ENCODE data around the gene FOXN1.

The FOXN1 gene

DNA sequence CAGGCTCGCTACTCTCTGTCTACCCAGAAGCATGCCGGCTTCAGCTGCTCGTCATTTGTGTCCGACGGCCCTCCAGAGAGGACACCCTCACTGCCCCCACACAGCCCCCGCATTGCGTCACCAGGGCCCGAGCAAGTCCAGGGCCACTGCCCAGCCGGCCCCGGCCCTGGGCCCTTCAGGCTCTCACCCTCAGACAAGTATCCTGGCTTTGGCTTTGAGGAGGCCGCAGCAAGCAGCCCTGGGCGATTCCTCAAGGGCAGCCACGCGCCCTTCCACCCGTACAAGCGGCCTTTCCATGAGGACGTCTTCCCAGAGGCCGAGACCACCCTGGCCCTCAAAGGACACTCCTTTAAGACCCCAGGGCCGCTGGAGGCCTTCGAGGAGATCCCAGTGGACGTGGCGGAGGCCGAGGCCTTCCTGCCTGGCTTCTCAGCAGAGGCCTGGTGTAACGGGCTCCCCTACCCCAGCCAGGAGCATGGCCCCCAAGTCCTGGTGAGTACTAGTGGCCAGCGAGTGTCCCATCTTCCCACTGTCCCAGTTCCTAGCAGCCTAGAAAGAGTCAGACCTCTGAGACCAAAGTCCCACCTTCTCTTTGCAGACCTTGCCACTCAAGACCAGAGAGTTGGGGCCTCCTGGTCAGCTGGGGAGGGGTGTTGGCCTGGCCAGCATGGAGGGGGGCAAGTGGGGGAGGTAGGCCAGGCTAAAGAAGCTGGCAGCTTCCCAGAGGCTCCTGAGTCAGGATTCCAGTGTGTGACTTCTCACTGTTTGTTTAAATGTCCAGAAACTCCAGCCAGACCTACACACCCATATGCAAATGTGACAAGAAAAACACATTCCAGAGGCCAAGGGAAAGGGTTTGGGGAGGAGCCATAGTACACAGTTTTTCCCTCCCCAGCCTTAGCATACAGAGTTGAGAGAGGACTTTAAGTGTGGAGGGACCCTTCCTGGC, 18.6 kb downstream of the FOXN1 start:
- DNase-seq (ENCODE audit: low read depth): peak; percentile 61

DNA sequence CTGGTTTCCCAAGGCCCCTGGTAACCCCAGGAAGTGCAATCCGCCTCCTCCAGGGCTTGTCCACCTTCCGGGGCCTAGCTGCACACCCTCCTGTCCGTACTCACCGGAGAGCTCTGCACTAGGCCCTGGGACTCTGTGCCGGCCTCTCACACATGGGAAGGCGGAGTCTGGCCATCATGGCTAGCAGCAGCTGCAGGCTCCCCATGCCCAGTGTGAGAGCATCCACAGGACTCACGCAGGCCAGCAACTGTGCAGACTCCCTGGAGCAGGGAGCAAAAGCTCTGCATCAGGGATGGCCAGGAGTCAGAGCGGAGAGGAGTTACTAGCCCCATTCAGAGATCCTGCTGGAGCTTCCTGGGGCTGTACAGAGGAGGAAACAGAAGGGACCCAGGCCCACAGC, 20.2 kb downstream of the FOXN1 start:
- DNase-seq (ENCODE audit: low read depth): no peak

DNA sequence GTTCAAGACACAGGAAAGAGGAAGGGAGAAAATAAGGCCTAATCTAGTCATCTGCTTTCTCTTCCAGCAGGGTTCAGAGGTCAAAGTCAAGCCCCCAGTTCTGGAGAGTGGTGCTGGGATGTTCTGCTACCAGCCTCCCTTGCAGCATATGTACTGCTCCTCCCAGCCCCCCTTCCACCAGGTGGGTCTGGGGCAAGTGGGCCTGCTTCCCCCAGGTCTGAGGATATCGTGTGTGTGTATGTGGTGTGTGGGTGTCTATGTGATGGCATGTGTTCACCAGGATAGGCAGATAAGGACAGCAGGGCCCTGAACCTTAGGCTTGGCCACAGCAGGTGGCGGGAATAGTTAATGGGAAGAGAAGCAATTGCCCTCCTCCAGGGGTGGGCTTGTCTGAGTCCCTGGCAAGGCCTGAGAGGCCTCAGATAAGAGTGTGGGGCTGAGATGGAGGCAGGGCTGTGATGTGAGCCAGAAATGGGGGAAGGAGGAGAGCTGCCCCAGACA, 21.1 kb downstream of the FOXN1 start:
- no peak for DNase-seq (ENCODE audit: low read depth)

DNA sequence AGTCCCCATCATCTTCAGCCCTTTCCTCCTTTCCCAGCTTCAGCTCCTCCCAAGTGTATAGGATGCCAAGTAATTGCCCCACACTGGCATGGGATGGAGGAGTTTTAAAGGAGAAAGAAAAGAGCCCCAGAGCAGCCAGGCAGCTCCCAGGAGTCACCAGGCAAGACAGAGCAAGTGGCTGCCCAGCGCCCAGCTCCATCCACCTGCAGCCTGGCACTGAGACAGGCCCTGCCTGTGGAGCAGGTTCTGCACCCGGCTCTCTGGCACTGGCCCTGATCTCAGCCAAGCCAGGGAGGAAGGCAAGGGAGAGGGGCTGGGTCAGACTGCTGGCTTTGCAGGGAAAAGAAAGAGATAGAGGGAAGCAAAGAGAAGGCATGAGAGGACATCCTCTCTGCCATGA, 21.7 kb downstream of the FOXN1 start:
- no peak for DNase-seq (ENCODE audit: low read depth)

DNA sequence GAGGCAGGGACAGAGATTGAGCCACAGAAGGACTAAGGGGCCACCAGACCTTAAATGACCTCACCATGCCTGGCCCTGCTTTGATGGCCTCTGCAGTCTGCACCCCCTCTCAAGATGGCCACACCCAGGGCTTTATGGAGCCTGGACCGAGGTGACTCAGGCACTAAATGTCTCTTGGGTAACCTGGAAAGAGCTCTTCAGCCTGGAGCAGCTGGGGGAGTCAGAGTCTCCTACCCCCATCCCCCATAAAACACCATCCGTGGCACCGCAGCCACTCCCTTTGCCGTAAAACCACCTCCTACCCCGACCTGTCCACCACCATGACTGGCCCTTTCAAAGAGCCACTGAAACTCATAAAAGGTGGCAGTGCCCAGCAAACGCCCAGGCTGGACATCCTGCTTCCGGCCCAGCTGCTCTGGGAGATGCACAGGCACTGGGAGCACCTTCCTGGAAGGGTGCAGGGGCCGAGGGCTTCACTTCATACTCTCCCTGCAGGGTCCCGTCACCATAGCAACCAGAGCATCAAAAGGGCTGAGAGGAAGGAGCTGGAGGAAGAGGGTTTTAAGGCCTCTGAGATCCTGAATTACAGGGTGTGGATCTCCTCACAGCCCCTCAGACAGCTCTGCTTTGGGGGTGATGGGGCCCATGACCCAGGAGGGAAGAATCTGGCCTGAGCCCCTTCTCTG, 22.3 kb downstream of the FOXN1 start:
- DNase-seq (ENCODE audit: low read depth): peak; percentile 45

DNA sequence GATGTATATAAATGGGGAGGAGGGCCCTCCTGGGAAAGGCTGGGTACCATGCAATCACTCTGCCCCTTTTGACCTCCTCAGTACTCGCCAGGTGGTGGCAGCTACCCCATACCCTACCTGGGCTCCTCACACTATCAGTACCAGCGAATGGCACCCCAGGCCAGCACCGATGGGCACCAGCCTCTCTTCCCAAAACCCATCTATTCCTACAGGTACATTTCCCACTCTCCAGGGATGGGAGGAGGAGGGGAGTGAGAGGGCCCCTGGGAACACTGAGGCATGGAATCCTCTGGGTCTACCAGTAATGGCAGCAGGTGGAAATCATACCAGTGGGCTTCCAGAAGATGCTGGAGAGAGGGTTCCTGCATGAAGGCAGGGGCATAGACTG, 22.9 kb downstream of the FOXN1 start:
- no peak for DNase-seq (ENCODE audit: low read depth)

DNA sequence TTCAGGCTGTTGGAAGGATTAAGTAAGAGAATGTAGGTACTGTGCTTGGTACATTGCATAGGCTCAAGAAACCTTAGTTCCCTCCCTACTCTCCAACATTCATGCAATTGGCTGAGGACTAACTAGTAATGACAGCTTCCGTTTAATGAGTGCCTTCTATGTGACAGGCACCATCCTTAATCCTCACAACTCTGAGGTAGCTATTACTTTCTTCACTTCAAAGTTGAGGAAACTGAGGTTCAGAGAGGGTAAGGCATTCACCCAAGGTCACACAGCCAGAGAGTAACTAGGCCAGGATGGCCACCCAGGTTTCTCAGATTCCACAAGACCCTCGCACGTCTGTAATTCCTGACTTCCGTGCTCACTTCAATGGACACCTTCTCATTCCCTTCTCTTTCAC, 24.1 kb downstream of the FOXN1 start:
- DNase-seq (ENCODE audit: low read depth): no peak

DNA sequence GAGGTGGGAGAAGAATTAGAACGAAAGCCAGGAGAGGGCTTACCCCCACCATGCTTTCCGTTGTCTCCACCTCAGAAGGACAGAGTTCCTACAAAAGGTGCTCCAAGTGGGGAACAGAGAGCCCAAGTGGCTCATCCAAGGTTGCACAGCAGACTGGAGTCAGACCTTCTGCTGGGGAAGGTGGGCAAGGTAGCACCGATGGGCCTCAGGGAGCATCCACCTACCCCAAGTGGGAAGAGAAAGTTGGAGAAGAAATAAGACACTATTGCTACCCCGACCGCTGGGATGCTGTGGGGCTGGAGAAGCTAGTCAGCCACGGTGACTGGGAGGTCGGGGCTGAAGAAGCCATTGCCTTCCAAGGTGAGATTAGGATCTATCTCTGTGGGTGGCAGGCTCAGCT, 24.8 kb downstream of the FOXN1 start:
- no peak for DNase-seq (ENCODE audit: low read depth)

DNA sequence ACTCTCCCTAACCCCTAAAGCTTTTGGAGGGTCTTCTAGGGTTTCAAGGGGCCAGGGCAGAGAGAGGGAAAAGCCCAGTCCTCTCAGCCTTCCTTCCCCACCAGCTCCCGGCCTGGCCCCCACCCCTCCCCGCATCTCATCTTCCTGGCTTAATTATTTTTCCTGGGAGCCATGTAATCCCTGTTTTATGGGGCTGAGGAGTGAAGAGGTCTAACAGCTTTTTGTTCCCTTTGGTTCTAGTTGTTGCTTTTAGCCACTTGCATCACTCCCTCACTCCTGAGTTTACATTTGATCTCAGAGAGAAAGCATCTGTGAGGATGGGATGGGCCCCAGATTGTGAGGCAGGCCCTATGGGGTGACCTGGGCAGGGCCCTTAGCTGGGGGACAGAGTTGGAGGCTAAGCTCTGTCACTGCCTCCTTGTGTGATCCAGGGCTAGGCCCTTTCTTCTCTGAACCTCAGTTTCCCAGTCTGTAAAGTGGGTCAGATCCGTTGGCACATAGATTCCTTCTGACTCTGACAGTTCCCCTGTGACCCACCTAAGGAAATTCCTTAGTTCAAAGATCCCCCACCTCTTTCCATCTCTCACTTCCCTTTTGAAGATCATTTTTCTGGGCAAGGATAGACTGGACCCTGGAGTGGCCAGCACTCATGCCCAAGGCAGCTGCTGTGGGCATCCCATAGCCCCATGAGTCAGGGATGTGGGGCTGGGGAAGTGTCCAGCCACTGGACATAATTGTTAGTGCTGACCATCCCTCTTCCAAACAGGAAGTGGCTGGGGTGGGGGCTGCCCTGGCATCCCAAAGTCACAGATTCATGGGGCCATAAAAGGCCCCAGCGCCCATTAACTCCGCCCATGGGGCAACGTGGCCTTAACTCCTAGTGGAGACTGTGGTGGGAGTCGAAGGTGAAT, 26.2 kb downstream of the FOXN1 start:
- DNase-seq (ENCODE audit: low read depth): no peak

DNA sequence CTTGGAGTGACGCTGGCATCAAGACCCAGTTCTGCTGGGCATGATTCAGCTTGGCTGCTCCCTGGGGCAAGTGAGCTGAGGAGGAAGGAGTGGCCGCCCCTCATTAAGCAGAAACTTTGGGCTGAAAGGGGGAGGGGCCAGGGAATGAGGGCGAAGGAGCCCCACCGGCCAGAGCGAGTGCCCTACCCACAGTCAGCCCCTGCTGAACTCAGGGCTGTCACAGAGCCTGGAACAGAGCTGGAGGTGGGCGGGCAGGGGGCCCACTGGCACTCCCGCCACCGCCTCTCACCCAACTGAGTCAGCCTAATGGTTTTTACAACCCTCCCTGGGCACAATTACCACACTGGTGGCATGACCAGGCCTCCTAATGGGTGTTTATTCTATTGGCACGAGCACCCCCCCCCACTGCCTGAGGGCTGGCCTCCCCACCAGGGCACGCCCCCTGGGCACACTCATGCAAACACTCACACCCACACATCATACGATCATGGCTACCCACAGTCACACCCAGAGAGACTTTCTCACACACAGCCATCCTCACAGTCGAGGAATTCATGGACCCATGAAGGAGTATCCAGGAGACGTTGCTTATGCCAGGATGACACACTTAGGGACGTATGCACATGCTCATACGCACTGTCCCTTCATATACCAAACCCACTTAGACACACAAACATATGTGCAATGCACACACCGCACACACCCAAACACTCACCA, 27.1 kb downstream of the FOXN1 start:
- no peak for DNase-seq (ENCODE audit: low read depth)

DNA sequence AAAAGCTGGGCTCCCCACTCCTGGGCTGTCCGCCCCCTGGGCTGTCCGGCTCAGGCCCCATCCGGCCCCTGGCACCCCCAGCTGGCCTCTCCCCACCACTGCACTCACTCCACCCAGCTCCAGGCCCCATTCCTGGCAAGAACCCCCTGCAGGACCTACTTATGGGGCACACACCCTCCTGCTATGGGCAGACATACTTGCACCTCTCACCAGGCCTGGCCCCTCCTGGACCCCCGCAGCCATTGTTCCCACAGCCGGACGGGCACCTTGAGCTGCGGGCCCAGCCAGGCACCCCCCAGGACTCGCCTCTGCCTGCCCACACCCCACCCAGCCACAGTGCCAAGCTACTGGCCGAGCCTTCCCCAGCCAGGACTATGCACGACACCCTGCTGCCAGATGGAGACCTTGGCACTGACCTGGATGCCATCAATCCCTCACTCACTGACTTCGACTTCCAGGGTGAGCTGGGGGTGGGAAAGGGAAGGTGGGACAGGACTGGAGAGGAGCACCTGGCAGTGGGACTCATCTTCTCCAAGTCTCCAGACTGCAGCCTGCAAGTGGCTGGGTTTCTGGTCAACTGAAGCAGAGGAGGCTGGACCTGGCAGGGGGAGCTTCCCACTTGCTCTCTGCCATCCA, 28.7 kb downstream of the FOXN1 start:
- DNase-seq (ENCODE audit: low read depth): no peak

DNA sequence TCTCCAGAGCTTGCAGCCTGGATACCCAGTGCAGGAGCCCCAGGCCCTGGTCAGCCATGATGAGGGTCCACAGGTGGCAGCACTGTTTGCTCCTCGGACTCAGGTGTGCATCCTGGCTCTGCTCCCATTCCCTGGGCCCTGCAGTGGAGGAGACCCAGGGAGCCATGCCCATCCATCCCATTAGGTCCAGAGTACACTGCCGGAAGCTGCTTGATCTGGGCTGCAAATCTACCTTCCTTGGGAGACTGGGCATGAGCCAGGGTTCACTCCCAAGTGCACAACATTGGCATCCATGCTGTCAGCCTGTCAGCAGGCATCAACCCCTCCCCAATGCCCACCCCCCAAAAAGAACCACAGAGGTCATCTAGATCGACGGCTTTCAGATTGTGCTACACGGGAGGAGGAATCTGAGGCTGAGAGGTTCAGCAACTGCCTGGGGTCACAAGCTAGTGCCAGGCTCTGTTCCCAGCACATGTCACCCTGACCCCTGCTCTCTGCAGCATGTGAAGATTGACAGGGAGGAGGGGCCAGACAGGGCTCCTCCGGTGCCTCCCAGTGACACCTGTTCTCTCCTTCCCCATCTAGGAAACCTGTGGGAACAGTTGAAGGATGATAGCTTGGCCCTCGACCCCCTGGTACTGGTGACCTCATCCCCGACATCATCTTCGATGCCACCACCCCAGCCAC, 30.5 kb downstream of the FOXN1 start:
- DNase-seq (ENCODE audit: low read depth): no peak

DNA sequence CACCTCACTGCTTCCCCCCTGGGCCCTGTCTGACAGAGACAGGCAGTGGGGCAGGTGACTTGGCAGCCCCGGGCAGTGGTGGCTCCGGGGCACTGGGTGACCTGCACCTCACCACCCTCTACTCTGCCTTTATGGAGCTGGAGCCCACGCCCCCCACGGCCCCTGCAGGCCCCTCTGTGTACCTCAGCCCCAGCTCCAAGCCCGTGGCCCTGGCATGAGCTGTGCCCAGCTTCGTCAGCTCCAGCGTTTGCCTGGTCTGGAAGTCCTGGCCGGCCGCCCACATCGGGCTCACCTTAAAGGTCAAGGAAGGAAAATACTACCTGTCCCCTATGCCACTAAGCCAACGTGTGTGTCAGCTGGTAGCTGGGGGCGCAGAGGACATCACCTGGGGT, 31.1 kb downstream of the FOXN1 start:
- no peak for DNase-seq (ENCODE audit: low read depth)

DNA sequence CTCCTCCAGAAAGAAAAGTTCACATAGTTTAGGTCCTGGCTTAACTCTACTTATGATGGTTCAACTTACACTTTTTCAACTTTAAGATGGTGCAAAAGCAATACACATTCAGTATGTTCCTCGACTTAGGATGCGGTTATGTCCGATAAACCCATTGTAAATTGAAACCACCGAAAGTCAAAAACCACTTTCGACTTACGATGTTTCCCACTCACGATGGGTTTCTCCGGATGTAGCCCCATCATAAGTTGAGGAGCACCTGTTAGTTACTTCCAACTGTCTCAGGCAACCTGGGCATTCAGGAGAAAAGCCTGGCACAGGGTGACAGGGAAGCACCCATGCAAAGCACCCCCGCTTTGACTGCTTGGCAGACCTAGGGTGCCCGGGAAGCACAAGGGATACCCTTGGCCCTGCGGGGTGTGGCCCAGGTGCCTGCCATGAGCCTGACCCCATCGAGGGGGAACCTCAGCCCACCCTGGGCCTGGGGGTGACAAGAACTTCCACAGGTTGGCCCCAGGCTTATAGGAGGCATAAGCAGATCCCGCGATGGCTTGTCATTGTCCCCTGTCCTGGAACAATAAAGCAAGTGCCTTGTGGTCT, 32.2 kb downstream of the FOXN1 start:
- no peak for DNase-seq (ENCODE audit: low read depth)

DNA sequence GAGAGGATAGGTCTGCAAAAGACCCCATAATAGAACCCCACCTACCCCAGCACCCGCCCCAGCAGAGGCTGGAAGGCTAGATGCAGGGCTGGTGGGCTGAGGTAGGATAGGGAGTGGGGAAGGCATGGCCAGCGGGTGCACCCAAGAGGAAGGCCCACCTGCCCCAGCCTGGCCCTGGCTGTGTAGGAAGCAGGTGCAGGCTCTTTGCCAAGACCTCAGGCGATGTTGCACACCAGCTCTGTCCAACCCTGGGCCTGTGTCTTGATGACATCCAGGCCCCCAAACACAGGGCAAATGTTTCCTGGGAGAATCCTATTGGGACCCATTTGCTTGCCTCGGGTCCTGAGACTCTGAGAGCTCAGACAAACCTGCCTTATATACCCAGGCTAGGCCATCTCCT, 34.1 kb downstream of the FOXN1 start:
- no peak for DNase-seq (ENCODE audit: low read depth)

DNA sequence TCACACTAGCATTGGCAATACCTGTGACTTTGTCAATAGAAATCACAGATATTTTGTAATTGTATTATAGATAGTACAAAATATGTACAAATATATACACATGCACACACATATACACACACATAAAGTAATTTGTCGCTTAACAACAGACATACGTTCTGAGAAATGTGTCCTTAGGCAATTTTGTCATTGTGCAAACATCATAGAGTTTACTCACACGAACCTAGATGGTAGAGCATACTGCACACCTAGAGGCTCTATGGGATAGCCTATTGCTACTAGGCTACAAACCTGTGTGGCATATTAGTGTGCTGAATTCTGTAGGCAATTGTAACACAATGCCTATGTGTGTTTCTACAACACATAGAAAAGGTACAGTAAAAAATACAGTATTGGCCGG, 35.3 kb downstream of the FOXN1 start:
- no peak for DNase-seq (ENCODE audit: low read depth)

DNA sequence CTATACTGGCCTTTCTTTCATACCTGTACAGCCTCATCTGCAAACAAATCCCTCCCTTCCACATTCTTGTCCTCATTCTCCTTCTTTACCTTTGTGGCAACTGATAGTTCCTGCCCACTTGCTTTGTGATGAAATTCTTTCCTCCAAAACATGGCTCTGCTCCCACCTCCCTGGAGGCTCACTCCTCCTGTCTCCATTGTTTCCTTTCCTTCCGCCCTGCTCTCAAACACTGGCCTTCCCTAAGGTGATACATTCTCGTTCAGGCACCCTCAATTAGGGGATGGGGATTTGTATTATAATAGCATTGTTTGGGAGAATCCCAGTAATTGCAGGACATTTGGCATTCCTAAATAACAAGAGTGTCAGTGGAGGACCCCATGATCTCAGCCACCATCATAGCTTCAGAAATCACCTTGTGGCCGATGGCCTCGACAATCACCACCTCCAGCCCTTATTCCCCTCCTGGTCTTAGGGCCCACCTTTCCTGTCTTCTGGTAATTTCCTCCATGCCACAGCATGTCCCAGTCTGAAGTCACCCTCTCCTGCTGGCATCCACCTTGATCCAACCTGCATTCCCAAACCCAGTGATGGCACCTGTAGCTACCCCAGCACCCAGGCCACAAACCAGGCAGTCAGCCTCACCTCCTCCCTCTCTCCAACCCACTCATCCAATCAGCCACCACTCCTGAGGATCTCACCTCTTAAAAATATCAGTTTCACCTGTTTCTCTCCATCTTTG, 38.4 kb downstream of the FOXN1 start:
- DNase-seq (ENCODE audit: low read depth): no peak

DNA sequence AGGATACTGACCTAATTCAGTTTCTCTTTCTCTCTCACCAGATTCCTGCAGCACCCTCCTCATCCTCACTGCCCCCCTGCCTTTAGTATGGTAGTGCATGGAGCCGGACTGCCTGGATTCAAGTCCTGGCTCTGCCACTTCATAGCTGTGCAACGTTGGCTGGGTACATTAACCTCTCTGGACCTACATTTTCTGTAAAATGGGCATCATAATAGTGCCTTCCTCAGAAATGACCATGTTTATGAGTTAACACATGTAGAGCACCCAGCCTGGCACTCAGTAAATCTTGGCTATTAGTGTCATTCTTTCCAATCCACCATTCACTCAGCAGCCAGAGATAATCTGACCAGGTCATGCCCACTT, 39.0 kb downstream of the FOXN1 start:
- DNase-seq (ENCODE audit: low read depth): no peak

DNA sequence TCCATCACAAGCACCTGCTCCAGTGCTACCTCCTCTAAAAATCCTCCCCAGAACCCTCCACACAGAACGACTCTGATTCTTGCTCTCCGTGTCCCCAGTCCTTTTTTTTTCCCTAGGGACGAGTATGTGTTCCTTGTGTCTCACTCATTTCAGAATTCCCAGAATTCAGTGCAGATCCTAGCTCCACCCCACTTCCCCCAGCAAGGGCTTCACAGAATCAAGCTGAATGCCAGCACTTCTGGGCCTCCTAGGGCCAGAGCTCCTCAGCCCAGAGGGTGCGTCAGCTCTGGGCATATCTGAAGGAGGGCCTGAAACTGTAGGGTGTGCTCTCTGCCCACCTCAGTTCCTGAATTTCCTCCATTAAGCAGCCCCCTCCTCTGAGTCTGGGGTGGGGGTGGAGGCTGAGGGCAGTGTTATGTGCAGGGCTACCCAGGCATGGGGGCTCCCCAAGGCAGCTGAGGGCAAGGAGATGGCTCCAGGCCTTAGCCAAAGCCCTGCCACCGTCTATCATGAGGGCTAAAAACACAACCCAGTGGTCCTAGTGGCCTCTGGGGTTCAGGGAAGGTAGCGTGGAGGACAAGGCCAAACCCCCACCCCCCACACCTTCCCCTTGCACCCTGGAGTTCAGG, 39.8 kb downstream of the FOXN1 start:
- DNase-seq (ENCODE audit: low read depth): no peak
